Psoas muscle (tissue), 8 donors: ENCODE results near the gene TMLHE. TPM values are rescaled to one million over a fixed set of nuclear protein-coding genes. Genes with fewer than 3 reads are reported as not detected.

ENCODE experiments used
- ATAC-seq, 4 donors: fragments of 200-7000 bp; cut with Tn5 transposase; one replicate each; pipeline ENCODE4 v1.9.1; 2020; ENCODE audit warnings: moderate library complexity in 3 of 4, mild to moderate bottlenecking in 2 of 4
- DNase-seq, 2 donors: peaks; one replicate each; pipeline ENCODE4 v3.0.0-alpha.2; 2020
- H3K27ac ChIP-seq: fragments of 200-600 bp; one replicate; pipeline ENCODE4 v1.8.0; 2022
- H3K27me3 ChIP-seq, 3 donors: fragments of 200-600 bp in 1 of 3; one replicate each; pipeline versions ENCODE4 v1.6.1 to v1.8.0; 2013 to 2022; ENCODE audit warnings: low read length in 2 of 3, mild to moderate bottlenecking in 2 of 3, moderate library complexity in 1 of 3; ENCODE audit not compliant: insufficient read depth in 3 of 3
- H3K36me3 ChIP-seq, 2 donors: fragments of 200-600 bp in 1 of 2; one replicate each; pipeline versions ENCODE4 v1.6.1 to v1.8.0; 2013 to 2022; ENCODE audit warnings: low read depth in 1 of 2, mild to moderate bottlenecking in 1 of 2, moderate library complexity in 1 of 2; ENCODE audit not compliant: insufficient read depth in 1 of 2
- H3K4me1 ChIP-seq: fragments of 200-600 bp; one replicate; pipeline ENCODE4 v1.8.0; 2022
- H3K4me3 ChIP-seq: fragments of 200-600 bp; one replicate; pipeline ENCODE4 v1.8.0; 2022; ENCODE audit warnings: mild to moderate bottlenecking
- H3K9me3 ChIP-seq: fragments of 200-600 bp; one replicate; pipeline ENCODE4 v1.8.0; 2022
- CTCF ChIP-seq: fragments of 200-600 bp; IDR thresholded peaks from one replicate; pipeline ENCODE4 v1.8.0; 2022; ENCODE audit warnings: antibody characterized with exemption
- WGBS, 3 donors: extraction: QIAGEN DNeasy Blood & Tissue Kit; methylation state at CpG; one replicate each; pipeline versions ENCODE4 v1.1.6 to v1.1.7; 2013; 5-methylcytosine and 5-hydroxymethylcytosine counted together
- intact Hi-C, 2 donors: fragments of 100-400 bp; cut with DNase I; formaldehyde crosslinking; loops; one replicate each; pipeline versions ENCODE4 v1.11.0 to v1.14.2; 2022
- polyA plus RNA-seq, 3 donors: library from polyadenylated mRNA; stranded (reverse); fragments of 200-250 nt; gene quantifications; one replicate each; pipeline ENCODE4 v1.2.3, GENCODE V29; 2013
- total RNA-seq, 4 donors: library from RNA; stranded (reverse); fragmentation: NEBNext Ultra II Directional in 2 of 4; extraction: Animal tissue kit (Norgen Biotek cat#: 25700) in 2 of 4; gene quantifications; one replicate each; pipeline versions ENCODE4 v1.2.1 to v1.2.4, GENCODE V29; 2021 to 2023
- donor health status: healthy with polysubstance abuse.
- donor health status: DM: no; HTN: no; CAD: no; lungs with moderate emphysema.
- donor health status: Bipolar disorder and iron deficiency.
- donor health status: healthy.
- donor health status: DM: yes; HTN: yes; CAD: no.
- donor health status: DM: no; HTN: no; CAD: no.
- donor health status: DM: no; HTN: no; CAD: no.
- donor health status: DM: yes; HTN: yes; CAD: no.

The TMLHE gene
- total and polyA plus RNA-seq, 7 donors = 13.7 to 36.9 (median 22.6) TPM

- H3K27ac ChIP-seq = no peak overlapping the region
- intact Hi-C loops = loop anchor here in 1 of 2 donors (5.0 kb wide), 1 partner anchor 153 kb away; no protein-coding TSS in a partner anchor
- no peak for DNase-seq
Observed at GRCh38 chrX:155613927-155614559, 1.3 kb upstream of the TMLHE start.

GRCh38 chrX:155611302-155611701 lies 1.4 kb downstream of the TMLHE start:
- DNase-seq = no peak
- intact Hi-C loops = loop anchor here in 1 of 2 donors (5.0 kb wide), 1 partner anchor 156 kb away; no protein-coding TSS in a partner anchor
- H3K27me3 ChIP-seq = no peaks in the 10 kb centered on the region
- ATAC-seq = no peak
- H3K4me1 ChIP-seq = no peaks in the 10 kb centered on the region
- H3K27ac ChIP-seq = peak overlapping the region; percentile 90
- peak overlapping the region; percentile 75 for H3K4me3 ChIP-seq
- H3K36me3 ChIP-seq = no peaks in the 10 kb centered on the region
- WGBS, 3 donors = 23 to 28% (median 25%) methylated on average over 2 of the region's 2 CpGs
- no peaks in the 10 kb centered on the region for H3K9me3 ChIP-seq
- TF ChIP-seq CTCF = no peak

More at GRCh38 chrX:155613927-155614559, 1.3 kb upstream of the TMLHE start:
- Histone ChIP-seq H3K4me3 (no peak overlapping the region), H3K36me3 (no peaks in the 10 kb centered on the region), H3K9me3 (no peaks in the 10 kb centered on the region), H3K27me3 (no peaks in the 10 kb centered on the region), H3K4me1 (no peaks in the 10 kb centered on the region)
- ATAC-seq = no peak
- no peak for TF ChIP-seq CTCF

GRCh38 chrX:155592981-155593380 lies 19.8 kb downstream of the TMLHE start:
- Histone ChIP-seq H3K27me3 (no peaks in the 10 kb centered on the region), H3K4me3 (no peak overlapping the region), H3K36me3 (no peaks in the 10 kb centered on the region), H3K9me3 (peaks cover 27% of the 10 kb centered on the region), H3K27ac (no peak overlapping the region), H3K4me1 (no peaks in the 10 kb centered on the region)
- intact Hi-C loops = no loop called here
- ATAC-seq (no peak), DNase-seq (no peak)
- no peak for TF ChIP-seq CTCF

DNA sequence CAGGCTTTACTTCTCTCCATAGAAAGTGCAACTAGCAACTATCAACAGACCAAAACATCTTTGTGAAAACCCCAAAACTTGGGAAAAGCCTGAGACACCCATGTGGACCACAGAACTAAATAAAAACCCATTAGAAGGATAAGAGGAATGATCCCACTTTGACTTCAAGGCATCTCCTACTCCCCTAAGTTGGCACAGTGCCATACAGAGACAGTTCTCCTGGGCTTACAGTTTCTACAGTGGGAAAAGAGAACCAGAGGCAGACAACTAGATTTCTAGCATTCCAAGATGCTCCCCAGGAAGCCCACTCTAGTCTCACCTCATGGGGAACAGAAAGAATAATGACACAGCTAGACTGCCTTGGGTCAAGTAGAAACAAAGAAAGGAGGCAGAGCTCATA lies 20.4 kb downstream of the TMLHE start:
- Histone ChIP-seq H3K4me3 (no peak overlapping the region), H3K27me3 (no peaks in the 10 kb centered on the region), H3K27ac (no peak overlapping the region), H3K9me3 (peaks cover 32% of the 10 kb centered on the region), H3K4me1 (no peaks in the 10 kb centered on the region), H3K36me3 (no peaks in the 10 kb centered on the region)
- DNase-seq (no peak), ATAC-seq (no peak)
- TF ChIP-seq CTCF = no peak
- intact Hi-C loops = no loop called here

- no peaks in the 10 kb centered on the region for H3K27me3 ChIP-seq
- H3K9me3 ChIP-seq = no peaks in the 10 kb centered on the region
- intact Hi-C loops = no loop called here
- no peak overlapping the region for H3K4me3 ChIP-seq
- ATAC-seq = no peak
- WGBS, 3 donors = 53 to 94% methylated on average over 2 of the region's 2 CpGs; no CpG with 5 or more reads in 1 of the 3 donors
- H3K27ac ChIP-seq = no peak overlapping the region
- no peak for DNase-seq
- H3K4me1 ChIP-seq = no peaks in the 10 kb centered on the region
- TF ChIP-seq CTCF = no peak
- no peaks in the 10 kb centered on the region for H3K36me3 ChIP-seq
Observed at GRCh38 chrX:155577682-155578081, 35.1 kb downstream of the TMLHE start.
